DND-41 (cell line): ENCODE measurements around the gene CTTN.

ENCODE experiments used
- EZH2 ChIP-seq: IDR thresholded peaks from 3 replicates; pipeline ENCODE4 v1.6.1; 2012; ENCODE audit warnings: borderline replicate concordance, low read depth, mild to moderate bottlenecking, moderate library complexity, low read length, inconsistent platforms; ENCODE audit not compliant: severe bottlenecking
- TF ChIP-seq, protein P1 (sequence below): IDR thresholded peaks from 2 replicates; pipeline ENCODE4 v1.5.1; 2012; ENCODE audit warnings: borderline replicate concordance, low read length, moderate library complexity, mild to moderate bottlenecking; ENCODE audit not compliant: poor library complexity, severe bottlenecking; ENCODE audit errors: extremely low read depth

DNA sequence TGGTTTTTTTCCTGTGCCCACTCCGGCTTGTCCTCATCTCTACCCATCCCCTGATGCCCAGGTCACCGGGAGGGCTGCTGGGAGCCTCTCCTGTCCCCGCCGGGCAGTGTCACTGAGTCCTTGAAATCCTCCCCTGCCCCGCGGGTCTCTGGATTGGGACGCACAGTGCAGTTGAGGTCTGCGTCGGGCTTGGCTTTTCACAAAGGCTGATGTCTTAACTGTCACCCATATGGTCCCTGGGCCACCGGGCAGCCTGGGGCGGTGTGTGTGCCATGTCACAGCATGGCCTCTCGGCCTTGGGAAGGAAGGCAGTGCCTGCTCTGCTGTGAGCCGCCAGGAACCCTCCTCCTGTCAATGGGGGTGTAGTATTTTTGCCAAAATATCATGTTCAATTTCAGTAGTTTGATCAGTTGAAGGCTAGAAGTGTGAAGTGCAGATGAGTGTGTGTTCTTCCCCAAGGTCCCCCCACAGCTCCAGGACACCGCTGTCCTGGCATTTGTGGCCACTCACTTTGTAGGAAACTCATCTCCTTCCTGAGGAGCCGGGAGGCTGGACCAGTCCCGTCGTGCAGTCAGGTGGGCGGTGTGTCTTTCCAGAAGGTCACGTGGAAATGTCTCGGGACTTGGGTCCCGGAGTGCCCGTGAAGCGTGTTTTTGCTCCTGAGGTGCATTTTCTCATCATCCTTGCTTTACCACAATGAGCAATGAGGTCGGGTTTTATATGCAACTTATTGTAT is 37.6 kb downstream of the CTTN start:
- TF ChIP-seq, protein P1, sequence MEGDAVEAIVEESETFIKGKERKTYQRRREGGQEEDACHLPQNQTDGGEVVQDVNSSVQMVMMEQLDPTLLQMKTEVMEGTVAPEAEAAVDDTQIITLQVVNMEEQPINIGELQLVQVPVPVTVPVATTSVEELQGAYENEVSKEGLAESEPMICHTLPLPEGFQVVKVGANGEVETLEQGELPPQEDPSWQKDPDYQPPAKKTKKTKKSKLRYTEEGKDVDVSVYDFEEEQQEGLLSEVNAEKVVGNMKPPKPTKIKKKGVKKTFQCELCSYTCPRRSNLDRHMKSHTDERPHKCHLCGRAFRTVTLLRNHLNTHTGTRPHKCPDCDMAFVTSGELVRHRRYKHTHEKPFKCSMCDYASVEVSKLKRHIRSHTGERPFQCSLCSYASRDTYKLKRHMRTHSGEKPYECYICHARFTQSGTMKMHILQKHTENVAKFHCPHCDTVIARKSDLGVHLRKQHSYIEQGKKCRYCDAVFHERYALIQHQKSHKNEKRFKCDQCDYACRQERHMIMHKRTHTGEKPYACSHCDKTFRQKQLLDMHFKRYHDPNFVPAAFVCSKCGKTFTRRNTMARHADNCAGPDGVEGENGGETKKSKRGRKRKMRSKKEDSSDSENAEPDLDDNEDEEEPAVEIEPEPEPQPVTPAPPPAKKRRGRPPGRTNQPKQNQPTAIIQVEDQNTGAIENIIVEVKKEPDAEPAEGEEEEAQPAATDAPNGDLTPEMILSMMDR: no peak
- no peak for TF ChIP-seq EZH2
